ENCODE data around the gene GRSF1.
"Not testable (repeated sequence)": the region's sequence is repeated elsewhere in the genome, so short reads cannot be mapped to it uniquely, and the experiment has no call there.

GRSF1 gene

DNA sequence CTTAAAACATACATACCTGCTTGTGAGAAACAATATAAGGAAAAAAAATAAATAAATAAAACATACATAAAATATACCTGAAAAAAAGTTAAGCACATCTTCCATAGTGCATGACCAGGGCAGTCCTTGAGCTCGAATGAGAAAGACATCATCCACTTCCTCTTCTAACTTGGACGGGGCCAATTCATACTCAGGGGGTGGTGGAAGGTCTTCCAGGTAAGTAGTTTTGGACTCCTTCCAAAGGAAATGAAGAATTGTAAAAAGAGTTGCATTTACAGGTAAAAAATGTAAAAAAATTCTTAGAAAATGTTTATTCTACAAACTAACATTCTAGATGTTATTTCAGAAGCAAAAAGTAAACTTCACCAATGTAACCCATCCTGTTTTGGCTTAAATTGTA, 3.6 kb downstream of the GRSF1 start:
- DNase-seq (ENCODE audit: low read depth in 2 of 2) = no peak

DNA sequence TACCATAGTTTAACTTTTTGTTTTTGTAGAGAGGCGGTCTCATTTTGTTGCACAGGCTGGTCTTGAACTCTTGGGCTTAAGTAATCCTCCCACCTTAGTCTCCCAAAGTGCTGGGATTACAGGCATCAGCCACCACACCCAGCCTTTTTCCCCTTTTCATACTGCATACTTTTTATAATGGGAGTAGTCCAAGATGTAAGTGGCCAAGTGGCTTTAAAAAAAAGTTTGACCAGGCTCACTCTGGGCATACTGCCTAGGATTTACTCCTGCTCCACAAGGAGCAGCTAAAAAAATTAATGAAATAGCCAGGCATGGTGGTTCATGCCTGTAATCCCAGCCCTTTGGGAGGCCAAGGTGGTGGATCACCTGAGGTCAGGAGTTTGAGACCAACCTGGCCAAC, 6.0 kb downstream of the GRSF1 start:
- no peak for DNase-seq (ENCODE audit: low read depth in 2 of 2)

DNA sequence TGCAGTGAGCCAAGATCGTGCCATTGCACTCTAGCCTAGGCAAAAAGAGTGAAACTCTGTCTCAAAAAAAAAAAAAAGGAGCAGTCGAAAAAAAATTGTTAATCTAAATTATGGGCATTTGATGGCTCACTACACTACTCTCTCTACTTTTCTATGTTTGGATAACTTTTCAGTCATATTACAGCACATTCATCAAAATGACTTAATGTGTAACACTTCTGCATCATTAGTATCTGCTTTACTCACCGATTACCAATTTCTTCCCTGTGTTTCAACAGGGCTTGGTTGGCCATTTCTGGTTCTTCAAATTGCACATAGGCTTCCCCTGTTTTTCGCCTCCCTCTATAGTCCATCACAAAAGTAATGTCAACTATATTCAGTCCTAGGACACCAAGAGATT, 8.4 kb downstream of the GRSF1 start:
- DNase-seq (ENCODE audit: low read depth in 2 of 2) = no peak

DNA sequence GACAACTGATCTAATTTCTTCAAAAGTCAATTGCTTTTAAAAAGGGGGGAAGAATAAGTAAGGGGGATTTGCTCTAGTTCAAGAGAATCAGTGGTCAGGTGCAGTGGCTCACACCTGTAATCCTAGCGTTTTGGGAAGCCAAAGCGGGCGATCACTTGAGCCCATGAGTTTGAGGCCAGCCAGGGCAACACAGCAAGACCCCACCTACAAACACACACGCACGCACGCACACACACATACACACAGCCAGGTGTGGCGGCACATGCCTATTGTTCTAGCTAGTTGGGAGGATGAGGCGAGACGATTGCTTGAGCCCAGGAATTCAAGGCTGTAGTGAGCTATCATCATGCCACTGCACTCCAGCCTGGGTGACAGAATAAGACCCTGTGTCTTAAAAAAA, 9.6 kb downstream of the GRSF1 start:
- no peak for DNase-seq (ENCODE audit: low read depth in 2 of 2)

DNA sequence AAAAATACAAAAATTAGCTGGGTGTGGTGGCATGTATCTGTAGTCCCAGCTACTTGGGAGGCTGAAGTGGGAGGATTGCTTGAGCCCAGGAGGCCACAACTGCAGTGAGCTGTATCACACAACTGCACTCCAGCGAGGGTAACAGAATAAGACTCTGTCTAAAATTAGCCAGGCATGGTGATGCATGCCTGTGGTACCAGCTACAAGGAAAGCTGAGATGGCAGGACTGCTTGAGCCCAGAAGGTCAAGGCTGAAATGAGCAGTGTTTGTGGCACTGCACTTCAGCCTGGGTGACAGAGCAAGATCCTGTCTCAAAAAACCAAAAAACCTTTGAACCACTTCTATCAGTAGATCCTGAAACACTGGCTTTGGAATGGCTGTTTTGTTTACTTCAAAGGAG, 10.2 kb downstream of the GRSF1 start:
- DNase-seq (ENCODE audit: low read depth in 2 of 2) = no peak

DNA sequence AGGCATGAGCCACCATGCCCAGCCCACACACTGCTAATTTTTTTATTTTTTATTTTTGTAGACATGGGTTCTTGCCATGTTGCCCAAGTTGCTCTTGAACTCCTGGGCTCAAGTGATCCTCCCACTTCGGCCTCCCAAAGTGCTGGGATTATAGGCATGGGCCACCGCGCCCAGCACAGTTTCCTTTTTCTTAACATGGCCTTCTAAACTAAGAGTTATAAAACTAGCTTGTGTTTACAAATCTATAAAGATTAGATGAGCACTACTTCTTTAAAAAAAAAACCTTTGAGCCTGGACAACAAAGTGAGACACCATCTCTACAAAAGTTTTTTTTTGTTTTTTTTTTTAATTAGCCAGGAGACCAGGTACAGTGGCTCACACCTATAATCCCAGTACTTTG, 10.7 kb downstream of the GRSF1 start:
- no peak for DNase-seq (ENCODE audit: low read depth in 2 of 2)

DNA sequence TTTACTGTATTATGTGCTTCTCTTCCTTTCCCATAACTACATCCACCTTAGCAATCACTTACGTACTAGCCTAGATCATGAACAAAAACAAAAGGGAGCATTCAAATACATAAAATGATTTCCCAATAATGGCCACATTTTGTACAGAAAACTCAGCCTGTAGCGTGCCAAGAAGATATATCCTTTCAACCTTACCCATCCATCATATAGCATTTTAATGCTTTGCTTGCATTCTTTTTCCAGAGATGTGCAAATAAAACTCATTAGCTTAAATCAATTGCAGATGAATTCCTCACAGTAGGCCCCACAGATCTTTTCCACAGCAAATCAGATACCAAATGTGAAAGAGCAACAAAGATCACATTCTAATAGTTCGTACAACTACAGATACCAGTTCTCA, 20.8 kb downstream of the GRSF1 start:
- no peak for DNase-seq (ENCODE audit: low read depth in 2 of 2)

DNA sequence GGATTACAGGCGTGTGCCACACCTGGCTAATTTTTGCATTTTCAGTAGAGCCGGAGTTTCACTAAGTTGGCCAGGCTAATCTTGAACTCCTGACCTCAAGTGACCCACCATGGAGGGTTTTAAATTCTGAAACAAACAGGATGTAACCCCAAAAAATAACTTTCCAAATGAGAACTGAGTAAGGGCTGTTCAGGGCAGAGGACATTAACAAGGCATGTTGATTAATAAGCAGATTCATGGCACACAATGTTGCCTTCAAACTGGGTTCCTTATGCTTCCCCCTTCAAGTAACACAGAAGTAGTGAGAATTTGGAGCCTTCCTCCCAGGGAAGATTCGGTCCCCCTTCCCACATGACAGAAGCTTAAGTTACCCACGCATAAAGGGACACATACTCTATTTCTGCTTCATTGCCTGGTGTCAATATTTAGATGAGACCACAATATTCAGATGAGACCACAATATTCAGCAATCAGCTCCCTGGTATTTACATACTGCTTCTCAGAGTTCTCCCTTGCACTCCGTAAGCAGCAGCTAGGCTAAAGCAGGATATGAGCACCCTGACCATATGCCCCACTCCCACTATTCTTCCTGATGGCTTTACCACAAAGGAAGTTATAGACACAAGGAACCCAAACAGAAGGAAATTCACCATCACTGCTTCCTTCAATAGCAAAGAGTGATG, 21.4 kb downstream of the GRSF1 start:
- no peak for DNase-seq (ENCODE audit: low read depth in 2 of 2)

DNA sequence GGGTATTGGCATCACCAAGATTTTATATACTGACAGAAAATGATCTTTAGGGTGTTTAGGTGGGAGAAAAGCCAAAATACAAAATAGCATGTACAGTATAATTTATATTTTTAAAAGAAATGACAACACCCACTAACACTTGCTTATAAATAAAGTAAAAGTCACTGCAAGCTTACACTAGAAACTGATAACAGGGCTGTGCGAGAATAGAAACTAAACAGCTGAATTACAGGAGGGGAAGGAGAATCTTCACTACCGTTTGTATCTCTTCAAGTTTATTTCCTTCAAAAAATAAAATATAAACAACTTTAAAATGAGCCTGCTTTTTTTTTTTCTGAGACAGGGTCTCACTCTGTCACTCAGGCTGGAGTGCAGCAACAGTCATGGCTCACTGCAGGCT, 22.8 kb downstream of the GRSF1 start:
- DNase-seq (ENCODE audit: low read depth in 2 of 2) = no peak

DNA sequence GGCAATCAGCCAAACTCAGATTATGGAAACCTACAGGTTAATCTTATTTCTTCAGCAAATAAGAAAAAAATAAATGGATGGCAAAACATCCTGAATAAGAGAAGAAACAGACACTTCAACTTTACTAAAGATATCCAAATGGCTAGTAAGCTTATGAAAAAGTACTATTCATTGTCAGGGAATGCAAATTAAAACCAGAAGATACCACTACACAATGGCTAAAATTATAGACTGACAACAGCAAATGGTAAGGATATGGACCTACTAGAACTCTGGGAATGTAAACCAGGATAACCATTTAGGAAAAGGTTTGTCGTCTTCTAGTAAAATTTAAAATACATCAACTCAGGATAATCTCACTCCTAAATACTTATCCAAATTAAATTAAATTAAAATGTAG, 24.3 kb downstream of the GRSF1 start:
- DNase-seq (ENCODE audit: low read depth in 2 of 2) = no peak

DNA sequence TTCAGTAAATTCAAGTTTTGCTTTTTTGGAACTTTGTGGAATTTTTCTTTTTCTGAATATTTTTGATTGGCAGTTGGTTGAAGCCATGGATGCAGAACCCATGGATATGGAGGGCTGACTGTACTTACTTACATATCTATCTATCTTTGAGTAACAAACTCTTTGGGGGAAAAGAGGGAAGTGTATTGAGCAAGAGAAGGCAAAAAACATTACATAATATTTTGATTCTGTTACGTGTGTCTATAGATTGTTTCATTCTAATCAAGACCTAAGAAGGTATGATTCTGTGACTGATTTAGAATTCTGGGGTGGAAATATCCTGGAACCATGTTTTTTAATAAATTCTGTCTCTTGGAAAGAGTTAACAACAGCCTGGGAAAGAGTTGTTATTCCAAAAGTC, 31.5 kb downstream of the GRSF1 start:
- no peak for DNase-seq (ENCODE audit: low read depth in 2 of 2)

DNA sequence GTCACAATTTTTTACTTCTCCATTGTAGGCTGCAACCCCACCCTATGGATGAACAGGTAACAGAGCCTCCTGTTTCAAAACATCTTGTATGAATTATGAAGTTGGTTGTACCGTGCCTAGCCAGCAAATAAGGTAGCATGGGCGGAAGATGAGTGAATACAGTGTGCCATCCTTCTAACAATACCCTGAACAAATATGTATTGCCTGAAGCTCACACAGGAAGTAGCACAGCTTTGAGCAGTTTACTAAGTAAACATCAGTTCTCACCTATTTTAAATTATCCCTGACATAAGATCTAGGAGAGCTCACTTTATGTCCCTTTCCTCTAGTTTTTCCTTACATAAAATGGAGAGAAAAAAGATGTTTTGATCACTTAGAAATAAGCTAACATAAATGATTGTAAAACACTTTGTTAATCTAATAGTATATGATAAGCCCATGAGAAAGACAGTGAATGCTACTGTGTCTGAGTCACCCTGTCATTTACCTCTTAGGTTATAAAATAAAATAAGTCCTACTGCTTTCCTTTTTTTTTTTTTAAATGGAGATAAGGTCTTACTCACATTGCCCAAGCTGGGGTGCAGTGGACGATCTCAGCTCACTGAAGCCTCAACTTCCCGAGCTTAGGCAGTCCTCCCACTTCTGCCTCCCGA, 36.6 kb downstream of the GRSF1 start:
- DNase-seq (ENCODE audit: low read depth in 2 of 2) = no peak

DNA sequence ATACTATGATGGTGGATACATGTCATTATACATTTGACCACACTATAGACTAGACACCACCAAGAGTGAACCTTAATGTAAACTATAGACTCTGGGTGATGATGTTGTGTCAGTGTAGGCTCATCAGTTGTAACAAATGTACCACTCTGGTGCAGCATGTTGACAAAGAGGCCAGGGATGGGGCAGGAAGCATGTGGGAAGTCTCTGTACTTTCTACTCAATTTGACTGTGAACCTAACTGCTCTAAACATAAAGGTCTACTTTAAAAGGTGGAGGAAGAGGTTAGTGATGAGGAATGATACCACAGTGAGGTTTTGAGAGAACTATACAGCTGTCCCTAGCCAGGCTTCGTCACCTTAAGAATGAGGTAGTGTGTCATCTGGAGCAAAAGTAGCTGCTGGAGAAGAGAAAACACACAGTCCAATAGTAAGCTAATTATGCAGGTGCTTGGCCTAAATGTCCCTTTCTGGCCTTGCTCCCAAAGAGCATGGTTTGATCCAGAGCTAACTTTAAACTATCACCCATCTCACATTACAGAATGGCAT, 38.4 kb downstream of the GRSF1 start:
- no peak for DNase-seq (ENCODE audit: low read depth in 2 of 2)

DNA sequence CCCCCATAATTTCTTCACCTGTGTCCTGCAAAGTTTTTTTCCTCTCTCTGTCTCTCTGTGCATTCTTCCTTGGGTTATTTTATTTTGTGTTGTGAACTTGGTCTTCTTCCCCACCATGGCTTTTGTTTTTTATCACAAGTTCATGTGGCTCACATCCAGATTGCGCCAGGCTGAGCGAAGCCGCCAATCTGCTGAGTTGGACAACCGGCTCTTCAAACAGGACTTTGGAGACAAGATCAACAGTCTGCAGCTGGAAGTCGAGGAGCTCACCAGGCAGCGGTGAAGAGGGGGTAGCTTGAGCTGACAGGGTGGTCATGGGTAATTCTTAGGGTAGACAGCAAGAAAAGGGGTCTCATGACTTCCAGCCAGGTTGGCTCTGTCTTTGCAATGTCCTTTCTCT, 46.1 kb downstream of the GRSF1 start:
- DNase-seq (ENCODE audit: low read depth in 2 of 2) = no peak

DNA sequence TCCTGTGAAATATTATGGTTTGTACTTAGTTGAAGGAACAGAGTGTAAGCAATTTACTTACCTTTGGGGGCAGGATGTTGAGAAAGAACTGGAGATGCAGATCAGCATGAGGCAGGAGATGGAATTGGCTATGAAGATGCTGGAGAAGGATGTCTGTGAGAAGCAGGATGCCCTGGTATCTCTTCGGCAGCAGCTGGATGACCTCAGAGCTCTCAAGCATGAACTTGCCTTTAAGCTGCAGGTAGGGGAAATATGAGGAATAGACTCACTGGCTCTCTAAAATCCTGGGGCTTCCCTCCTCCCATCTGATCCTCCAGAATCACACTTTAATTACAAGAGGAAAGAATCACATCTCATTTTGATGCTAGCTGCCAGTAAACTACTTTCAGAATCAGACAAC, 51.0 kb downstream of the GRSF1 start:
- no peak for DNase-seq (ENCODE audit: low read depth in 2 of 2)

DNA sequence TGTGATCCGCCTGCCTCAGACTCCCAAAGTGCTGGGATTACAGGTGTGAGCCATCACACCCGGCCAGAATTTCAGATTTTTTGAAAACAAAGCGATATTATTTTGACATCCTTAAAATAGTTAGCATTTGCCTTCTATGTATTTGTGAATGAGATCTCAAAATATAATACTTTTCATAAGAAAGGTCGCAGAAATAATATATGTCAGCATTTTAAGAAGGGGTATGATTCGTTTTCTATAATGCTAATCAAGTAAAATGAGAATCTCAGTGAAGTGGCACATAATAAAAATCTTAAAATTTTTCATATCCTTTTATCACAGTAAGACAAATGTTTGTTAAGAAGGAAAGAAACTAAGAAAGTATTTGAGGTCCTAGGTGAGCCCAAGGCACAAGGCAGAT, 52.2 kb downstream of the GRSF1 start:
- DNase-seq (ENCODE audit: low read depth in 2 of 2) = no peak

DNA sequence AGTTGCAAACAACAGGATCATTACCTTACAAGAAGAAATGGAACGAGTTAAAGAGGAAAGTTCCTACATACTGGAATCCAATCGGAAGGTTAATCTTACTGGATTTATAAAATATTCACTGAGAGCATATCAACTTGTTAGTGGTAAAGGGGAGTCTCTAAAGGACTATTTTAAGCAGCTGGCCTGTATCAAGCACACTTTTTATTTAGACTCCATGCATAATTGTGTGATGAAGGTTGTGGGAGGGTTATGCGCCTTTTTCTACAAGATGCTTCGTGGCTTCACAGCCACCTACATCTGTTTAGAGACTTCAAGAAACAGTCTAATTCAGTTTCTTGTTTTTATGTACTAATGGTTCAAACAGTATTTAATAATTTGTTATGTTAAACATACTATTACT, 56.6 kb downstream of the GRSF1 start:
- DNase-seq (ENCODE audit: low read depth in 2 of 2) = no peak

DNA sequence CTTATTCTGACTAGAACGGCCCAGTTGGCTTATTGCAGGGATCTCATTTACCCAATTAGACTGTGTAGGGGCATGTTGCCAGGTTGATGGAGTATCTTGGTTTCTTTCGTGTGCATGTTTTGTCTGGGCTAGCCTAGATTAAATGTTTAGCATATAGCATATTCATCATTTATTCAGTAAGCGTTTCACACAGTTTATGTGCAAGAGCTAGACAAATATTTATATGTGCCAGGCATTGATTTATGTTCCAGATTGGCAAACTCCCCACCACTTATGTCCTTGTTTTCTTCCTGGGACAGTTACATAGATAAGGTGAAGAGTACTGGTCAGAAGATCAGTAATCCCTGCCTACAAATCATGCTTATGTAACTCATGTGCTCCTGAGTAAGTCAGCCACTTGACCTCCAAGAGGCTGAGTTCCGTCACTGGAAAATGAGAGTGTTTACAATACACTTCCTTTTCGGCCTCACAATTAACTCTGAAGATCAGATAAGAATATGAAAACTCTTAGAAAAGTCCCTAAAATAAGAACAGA, 60.7 kb downstream of the GRSF1 start:
- DNase-seq (ENCODE audit: low read depth in 2 of 2) = no peak

DNA sequence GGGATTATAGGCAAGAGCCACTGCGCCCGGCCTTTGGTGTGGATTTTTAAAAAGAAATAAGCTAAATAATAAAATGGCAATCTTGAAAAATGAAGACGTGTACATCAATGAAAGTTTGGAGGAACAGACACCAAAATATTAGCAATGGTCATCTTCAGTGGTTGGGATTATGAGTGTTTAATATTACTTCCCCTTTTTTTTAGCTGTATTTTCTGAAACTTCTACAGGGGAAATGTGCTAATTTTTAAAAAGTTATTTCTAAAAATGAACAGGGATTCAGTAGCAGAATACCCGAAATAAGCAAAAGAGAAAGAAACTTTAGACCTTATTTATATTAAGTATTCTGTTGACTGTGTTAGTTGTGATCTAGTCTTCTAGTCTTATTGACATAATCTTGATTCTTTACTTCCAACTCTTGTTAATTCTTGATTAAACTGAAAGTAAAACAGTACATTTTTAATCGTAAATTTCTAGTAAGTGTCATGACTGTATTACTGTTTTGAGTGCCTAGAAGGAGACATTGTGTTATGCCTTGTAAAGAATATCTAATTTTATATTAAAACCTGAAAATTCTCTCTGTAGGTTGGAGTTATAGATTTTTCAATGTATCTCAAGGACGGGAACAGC, 66.6 kb downstream of the GRSF1 start:
- DNase-seq (ENCODE audit: low read depth in 2 of 2) = no peak

DNA sequence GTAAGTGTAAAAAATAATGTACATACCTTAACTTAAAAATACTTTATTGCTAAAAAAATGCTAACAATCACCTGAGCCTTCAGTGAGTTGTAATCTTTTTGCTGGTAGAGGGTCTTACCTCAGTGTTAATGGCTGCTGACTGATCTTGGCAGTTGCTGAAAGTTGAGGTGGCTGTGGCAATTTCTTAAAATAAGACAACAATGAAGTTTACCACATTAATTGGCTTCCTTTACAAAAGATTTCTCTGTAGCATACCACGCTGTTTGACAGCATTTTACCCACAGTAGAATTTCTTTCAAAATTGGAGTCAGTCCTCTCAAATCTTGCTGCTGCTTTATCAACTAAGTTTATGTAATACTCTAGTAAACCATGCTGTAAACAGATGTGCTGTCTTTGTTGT, 70.3 kb downstream of the GRSF1 start:
- not testable (repeated sequence) for DNase-seq (ENCODE audit: low read depth in 2 of 2)

DNA sequence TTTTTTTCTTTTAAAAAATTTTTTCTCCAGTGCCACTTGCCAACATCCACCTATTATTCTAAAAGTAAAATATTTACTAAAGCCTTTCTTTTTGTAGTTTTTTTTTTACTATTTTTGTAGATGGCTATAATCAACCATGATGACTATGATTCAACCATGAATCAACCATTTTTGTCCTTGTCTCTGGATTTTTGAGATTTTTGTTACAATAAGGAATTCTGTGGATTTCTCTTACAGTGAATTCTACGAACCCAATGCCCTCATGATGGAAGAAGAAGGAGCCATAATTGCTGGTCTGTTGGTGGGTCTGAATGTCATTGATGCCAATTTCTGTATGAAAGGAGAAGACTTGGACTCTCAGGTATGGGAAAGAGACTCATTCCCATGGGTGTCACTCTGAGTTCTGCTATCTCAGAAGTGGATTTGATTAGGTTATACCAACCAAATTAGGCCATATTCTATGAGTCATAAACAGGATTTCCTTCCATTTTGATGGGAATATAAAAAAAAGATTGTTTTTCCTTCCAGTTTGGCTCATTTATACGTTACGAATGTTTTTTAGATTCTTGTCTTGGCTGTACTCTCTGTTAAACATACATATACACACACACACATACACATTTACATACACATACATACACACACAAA, 71.3 kb downstream of the GRSF1 start:
- DNase-seq (ENCODE audit: low read depth in 2 of 2) = no peak

All from stimulated activated CD8-positive, alpha-beta memory T cell treated with anti-CD3 and anti-CD28 coated beads, Interleukin-2, amount 100 ng/mL, for 1 hour (primary cell).